Small intestine (tissue), 7 donors: Measurements from ENCODE around the gene ITGB1BP1. TPM values are rescaled to one million over a fixed set of nuclear protein-coding genes. Genes with fewer than 3 reads are reported as not detected.

Experiments used
- DNase-seq, 2 donors: peaks; one replicate each; pipeline versions ENCODE4 v3.0.0 to v3.0.0-alpha.2; 2013
- FAIRE-seq: peaks from 2 replicates; lab custom pipeline; 2012; peaks lifted over from hg19 to GRCh38; lab: Jason Lieb, UNC
- H3K27ac ChIP-seq, 3 donors: one replicate each; pipeline ENCODE4 v1.5.1; 2013; ENCODE audit warnings: low read length in 2 of 3, mild to moderate bottlenecking in 2 of 3, control low read depth in 1 of 3, inconsistent platforms in 1 of 3, low read depth in 1 of 3, moderate library complexity in 1 of 3
- H3K27me3 ChIP-seq, 3 donors: one replicate each; pipeline ENCODE4 v1.6.1; 2013; ENCODE audit warnings: low read length in 3 of 3, inconsistent platforms in 1 of 3; ENCODE audit not compliant: control insufficient read depth in 3 of 3, insufficient read depth in 3 of 3
- H3K36me3 ChIP-seq, 3 donors: one replicate each; pipeline ENCODE4 v1.6.1; 2013; ENCODE audit warnings: low read length in 3 of 3, inconsistent platforms in 1 of 3, low read depth in 1 of 3, mild to moderate bottlenecking in 1 of 3, moderate library complexity in 1 of 3; ENCODE audit not compliant: control insufficient read depth in 3 of 3, insufficient read depth in 2 of 3
- H3K4me1 ChIP-seq, 3 donors: one replicate each; pipeline ENCODE4 v1.6.1; 2013; ENCODE audit warnings: low read length in 2 of 3, inconsistent platforms in 1 of 3, low read depth in 1 of 3, mild to moderate bottlenecking in 1 of 3, moderate library complexity in 1 of 3; ENCODE audit not compliant: control insufficient read depth in 3 of 3, insufficient read depth in 2 of 3
- H3K4me3 ChIP-seq, 3 donors: one replicate each; pipeline ENCODE4 v1.5.1; 2013; ENCODE audit warnings: low read length in 3 of 3, control low read depth in 1 of 3, inconsistent platforms in 1 of 3, low read depth in 1 of 3, mild to moderate bottlenecking in 1 of 3, moderate library complexity in 1 of 3
- H3K9me3 ChIP-seq, 2 donors: one replicate each; pipeline ENCODE4 v1.6.1; 2013; ENCODE audit warnings: low read depth in 1 of 2, low read length in 1 of 2; ENCODE audit not compliant: control insufficient read depth in 2 of 2, insufficient read depth in 1 of 2
- WGBS, 3 donors: extraction: QIAGEN DNeasy Blood & Tissue Kit; methylation state at CpG; one replicate each; pipeline ENCODE4 v1.1.7; 2013; 5-methylcytosine and 5-hydroxymethylcytosine counted together
- polyA plus RNA-seq, 4 donors: library from polyadenylated mRNA; stranded (reverse) in 3 of 4; unstranded in 1 of 4; fragments of 200-250 nt in 3 of 4; fragments of 120-200 nt in 1 of 4; gene quantifications; one replicate each; pipeline versions ENCODE4 v1.2.1 to v1.2.3, GENCODE V29; 2013
- donor health status: healthy with polysubstance abuse.
- donor health status: control.
- donor health status: control.
- donor health status: Bipolar disorder and iron deficiency.
- donor health status: healthy.

The ITGB1BP1 gene
- polyA plus RNA-seq, 4 donors: 30.6 to 50.8 (median 35.2) TPM

GRCh38 chr2:9360701-9361100 lies 62.6 kb downstream of the ITGB1BP1 start:
- no peak for FAIRE-seq
- Histone ChIP-seq H3K36me3 (peaks cover 2 to 36% (median 4%) of the 10 kb centered on the region in 3 donors), H3K4me1 (no peaks in the 10 kb centered on the region), H3K9me3 (no peaks in the 10 kb centered on the region), H3K4me3 (no peak overlapping the region), H3K27ac (no peak overlapping the region), H3K27me3 (no peaks in the 10 kb centered on the region)
- DNase-seq: no peak
- 79 to 87% (median 85%) methylated on average over 2 of the region's 2 CpGs for WGBS, 3 donors

GRCh38 chr2:9360110-9360509 lies 63.2 kb downstream of the ITGB1BP1 start:
- FAIRE-seq (no peak), DNase-seq (no peak)
- no peak overlapping the region for H3K4me3 ChIP-seq
- H3K4me1 ChIP-seq: no peaks in the 10 kb centered on the region
- WGBS, 3 donors: 77 to 94% (median 89%) methylated on average over 1 of the region's 1 CpG
- no peaks in the 10 kb centered on the region for H3K9me3 ChIP-seq
- no peak overlapping the region for H3K27ac ChIP-seq
- no peaks in the 10 kb centered on the region for H3K27me3 ChIP-seq
- peaks cover 2 to 30% (median 3%) of the 10 kb centered on the region in 3 donors for H3K36me3 ChIP-seq

GRCh38 chr2:9359463-9359862 lies 63.9 kb downstream of the ITGB1BP1 start:
- Histone ChIP-seq H3K36me3 (peaks cover 2 to 30% (median 3%) of the 10 kb centered on the region in 3 donors), H3K4me1 (no peaks in the 10 kb centered on the region), H3K27ac (no peak overlapping the region), H3K9me3 (no peaks in the 10 kb centered on the region), H3K27me3 (no peaks in the 10 kb centered on the region), H3K4me3 (no peak overlapping the region)
- FAIRE-seq (no peak), DNase-seq (no peak)
- WGBS, 3 donors: 85 to 90% (median 86%) methylated on average over 4 of the region's 4 CpGs

- Histone ChIP-seq H3K9me3 (no peaks in the 10 kb centered on the region), H3K4me3 (no peak overlapping the region), H3K4me1 (no peaks in the 10 kb centered on the region), H3K36me3 (peaks cover 2 to 33% (median 3%) of the 10 kb centered on the region in 3 donors), H3K27me3 (no peaks in the 10 kb centered on the region), H3K27ac (no peak overlapping the region)
- DNase-seq (no peak), FAIRE-seq (no peak)
- WGBS, 3 donors: 41 to 80% (median 47%) methylated on average over 1 of the region's 1 CpG
These were observed 64.5 kb downstream of the ITGB1BP1 start for GRCh38 chr2:9358846-9359245.

GRCh38 chr2:9356261-9356660 lies 67.1 kb downstream of the ITGB1BP1 start:
- H3K4me1 ChIP-seq: no peaks in the 10 kb centered on the region
- H3K27me3 ChIP-seq: no peaks in the 10 kb centered on the region
- peaks cover 3 to 43% (median 6%) of the 10 kb centered on the region in 3 donors for H3K36me3 ChIP-seq
- H3K9me3 ChIP-seq: no peaks in the 10 kb centered on the region
- H3K4me3 ChIP-seq: no peak overlapping the region
- FAIRE-seq: no peak
- H3K27ac ChIP-seq: no peak overlapping the region
- WGBS, 3 donors: 66 to 86% (median 80%) methylated on average over 11 of the region's 11 CpGs
- no peak for DNase-seq

- FAIRE-seq (no peak), DNase-seq (no peak)
- H3K27ac ChIP-seq: no peak overlapping the region
- WGBS, 3 donors: 81 to 83% (median 82%) methylated on average over 4 of the region's 4 CpGs
- H3K36me3 ChIP-seq: peaks cover 3 to 46% (median 10%) of the 10 kb centered on the region in 3 donors
- no peaks in the 10 kb centered on the region for H3K4me1 ChIP-seq
- H3K4me3 ChIP-seq: no peak overlapping the region
- H3K27me3 ChIP-seq: no peaks in the 10 kb centered on the region
- no peaks in the 10 kb centered on the region for H3K9me3 ChIP-seq
These were observed 67.6 kb downstream of the ITGB1BP1 start for GRCh38 chr2:9355716-9356115.

- no peak for FAIRE-seq
These were observed 68.1 kb downstream of the ITGB1BP1 start for GRCh38 chr2:9355270-9355669.

GRCh38 chr2:9354318-9354717 lies 69.0 kb downstream of the ITGB1BP1 start:
- WGBS, 3 donors: 90 to 93% (median 92%) methylated on average over 12 of the region's 12 CpGs
- no peak for FAIRE-seq

More at GRCh38 chr2:9355270-9355669, 68.1 kb downstream of the ITGB1BP1 start:
- Histone ChIP-seq H3K27me3 (no peaks in the 10 kb centered on the region), H3K36me3 (peaks cover 3 to 51% (median 10%) of the 10 kb centered on the region in 3 donors), H3K9me3 (no peaks in the 10 kb centered on the region), H3K27ac (no peak overlapping the region), H3K4me3 (no peak overlapping the region), H3K4me1 (no peaks in the 10 kb centered on the region)
- no peak for DNase-seq
- WGBS, 3 donors: 85 to 93% (median 90%) methylated on average over 3 of the region's 3 CpGs

More at GRCh38 chr2:9354318-9354717, 69.0 kb downstream of the ITGB1BP1 start:
- Histone ChIP-seq H3K9me3 (no peaks in the 10 kb centered on the region), H3K27me3 (no peaks in the 10 kb centered on the region), H3K36me3 (peaks cover 2 to 51% (median 10%) of the 10 kb centered on the region in 3 donors), H3K27ac (no peak overlapping the region), H3K4me3 (no peak overlapping the region), H3K4me1 (no peaks in the 10 kb centered on the region)
- DNase-seq: no peak
